ENCODE results near the gene BBS9.

DNA sequence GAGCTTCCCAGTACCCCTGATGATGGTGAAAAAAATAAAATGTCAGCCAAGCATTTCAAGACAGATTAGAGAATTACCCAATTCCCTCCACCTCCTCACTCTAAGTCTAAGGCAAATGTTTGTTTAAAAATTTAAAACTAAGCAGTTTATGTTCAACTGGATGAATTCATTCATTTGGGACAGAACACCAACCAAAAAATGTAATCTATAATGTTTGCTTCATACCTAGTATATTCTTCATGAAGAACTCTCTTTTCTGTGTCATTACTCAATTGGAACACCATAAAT lies 450.3 kb downstream of the BBS9 start:
- TF ChIP-seq, protein P1, sequence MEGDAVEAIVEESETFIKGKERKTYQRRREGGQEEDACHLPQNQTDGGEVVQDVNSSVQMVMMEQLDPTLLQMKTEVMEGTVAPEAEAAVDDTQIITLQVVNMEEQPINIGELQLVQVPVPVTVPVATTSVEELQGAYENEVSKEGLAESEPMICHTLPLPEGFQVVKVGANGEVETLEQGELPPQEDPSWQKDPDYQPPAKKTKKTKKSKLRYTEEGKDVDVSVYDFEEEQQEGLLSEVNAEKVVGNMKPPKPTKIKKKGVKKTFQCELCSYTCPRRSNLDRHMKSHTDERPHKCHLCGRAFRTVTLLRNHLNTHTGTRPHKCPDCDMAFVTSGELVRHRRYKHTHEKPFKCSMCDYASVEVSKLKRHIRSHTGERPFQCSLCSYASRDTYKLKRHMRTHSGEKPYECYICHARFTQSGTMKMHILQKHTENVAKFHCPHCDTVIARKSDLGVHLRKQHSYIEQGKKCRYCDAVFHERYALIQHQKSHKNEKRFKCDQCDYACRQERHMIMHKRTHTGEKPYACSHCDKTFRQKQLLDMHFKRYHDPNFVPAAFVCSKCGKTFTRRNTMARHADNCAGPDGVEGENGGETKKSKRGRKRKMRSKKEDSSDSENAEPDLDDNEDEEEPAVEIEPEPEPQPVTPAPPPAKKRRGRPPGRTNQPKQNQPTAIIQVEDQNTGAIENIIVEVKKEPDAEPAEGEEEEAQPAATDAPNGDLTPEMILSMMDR (IDR thresholded peaks at IDR 0.05) = no peak
- no peak for TF ChIP-seq POLR2A (IDR thresholded peaks at IDR 0.05)
